ENCODE data around the gene KCNAB3. TPM values are rescaled to one million over a fixed set of nuclear protein-coding genes. Genes with fewer than 3 reads are reported as not detected.
"Not testable (repeated sequence)": the region's sequence is repeated elsewhere in the genome, so short reads cannot be mapped to it uniquely, and the experiment has no call there.

The KCNAB3 gene
- polyA plus RNA-seq (2012; ENCODE audit: insufficient read depth, insufficient read length): 21.4 TPM

GRCh38 chr17:7929158-7930023, at the start of gene KCNAB3:
Gene KCNAB3, minus strand, starts transcription at chr17:7929856. Its CDS starts 421 bp downstream, at chr17:7929435.
- peak; percentile 58 for DNase-seq (ENCODE audit: low read depth, low spot score)
- H3K4me3 ChIP-seq (ENCODE audit: low read length): peak within 1 kb of the TSS; percentile 50

DNA sequence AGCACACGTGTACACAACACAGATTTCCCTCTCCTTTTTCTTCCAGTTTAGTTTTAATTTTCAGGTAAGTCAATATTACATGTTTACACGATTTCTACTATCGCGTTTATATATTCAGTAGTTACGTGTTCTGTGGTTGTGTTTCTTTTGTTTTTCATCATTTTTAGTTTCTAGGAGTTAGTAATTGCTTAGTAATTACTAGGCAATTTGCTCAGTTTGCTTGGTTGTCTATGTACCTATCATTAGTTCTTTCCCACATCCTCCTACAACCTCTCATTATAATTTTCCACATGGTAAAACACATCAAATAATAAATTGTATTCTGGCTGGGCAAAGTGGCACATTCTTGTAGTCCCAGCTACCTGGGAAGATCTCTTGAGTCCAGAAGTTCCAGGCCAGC, 48.1 kb upstream of the KCNAB3 start:
- DNase-seq (ENCODE audit: low read depth, low spot score): no peak

GRCh38 chr17:7977039-7977438, 47.4 kb upstream of the KCNAB3 start:
- DNase-seq (ENCODE audit: low read depth, low spot score): no peak
- H3K4me3 ChIP-seq (ENCODE audit: low read length): no peak overlapping the region

More for the DNA sequence above, 48.1 kb upstream of the KCNAB3 start:
- H3K4me3 ChIP-seq (ENCODE audit: low read length): no peak overlapping the region

DNA sequence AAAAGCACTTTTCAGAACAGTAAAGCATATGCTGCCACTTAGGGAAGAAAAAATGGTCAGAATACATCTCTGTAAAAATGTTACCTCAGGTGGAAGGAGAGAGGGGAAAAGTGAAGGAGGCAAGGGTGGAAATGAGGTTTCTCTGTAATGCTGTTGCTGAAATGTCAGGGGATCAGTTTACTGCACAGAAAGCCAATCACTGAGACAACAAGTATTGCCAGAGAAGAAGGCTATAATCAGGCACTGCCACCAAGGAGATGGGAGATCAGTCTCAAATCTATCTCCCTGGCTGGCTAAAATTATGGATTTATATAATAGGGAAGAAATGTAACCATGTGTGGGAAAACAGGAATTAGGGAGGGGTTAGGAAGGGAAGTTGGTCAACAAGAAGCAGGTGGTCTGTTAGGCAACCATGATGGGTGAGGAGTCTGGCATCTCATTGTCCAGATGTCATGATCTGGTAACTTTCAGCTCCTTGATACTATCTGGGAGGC, 45.0 kb upstream of the KCNAB3 start:
- no peak for DNase-seq (ENCODE audit: low read depth, low spot score)
- no peak overlapping the region for H3K4me3 ChIP-seq (ENCODE audit: low read length)

DNA sequence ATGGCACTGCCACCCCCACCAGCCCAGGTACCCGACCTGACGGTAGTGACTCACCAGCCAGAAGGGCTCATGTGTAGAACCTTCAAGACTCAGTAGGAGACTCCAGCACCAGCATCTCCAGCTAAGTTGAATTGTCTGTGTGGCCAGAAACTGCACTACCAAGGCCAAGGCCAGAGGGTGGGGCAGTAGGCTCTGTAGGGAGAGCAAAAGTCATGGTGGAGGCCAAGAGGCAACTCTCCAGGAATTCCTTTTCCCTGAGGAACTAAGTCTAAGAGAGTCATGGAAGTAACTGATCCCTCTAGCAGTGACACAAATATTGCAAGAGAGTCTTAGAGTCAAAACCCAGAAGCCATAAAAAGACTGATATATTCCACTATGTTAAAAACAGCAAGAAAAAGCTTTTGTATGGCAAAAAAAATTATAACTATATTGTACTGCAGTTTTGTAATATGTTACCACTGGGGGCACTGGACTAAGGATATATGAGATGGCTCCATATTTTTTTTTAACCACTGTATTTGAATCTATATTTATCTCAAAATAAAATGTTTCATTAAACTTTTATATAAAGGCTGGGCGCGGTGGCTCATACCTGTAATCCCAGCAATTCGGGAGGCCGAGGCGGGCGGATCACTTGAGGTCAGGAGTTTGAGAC, 42.6 kb upstream of the KCNAB3 start:
- DNase-seq (ENCODE audit: low read depth, low spot score): no peak
- H3K4me3 ChIP-seq (ENCODE audit: low read length): no peak overlapping the region

DNA sequence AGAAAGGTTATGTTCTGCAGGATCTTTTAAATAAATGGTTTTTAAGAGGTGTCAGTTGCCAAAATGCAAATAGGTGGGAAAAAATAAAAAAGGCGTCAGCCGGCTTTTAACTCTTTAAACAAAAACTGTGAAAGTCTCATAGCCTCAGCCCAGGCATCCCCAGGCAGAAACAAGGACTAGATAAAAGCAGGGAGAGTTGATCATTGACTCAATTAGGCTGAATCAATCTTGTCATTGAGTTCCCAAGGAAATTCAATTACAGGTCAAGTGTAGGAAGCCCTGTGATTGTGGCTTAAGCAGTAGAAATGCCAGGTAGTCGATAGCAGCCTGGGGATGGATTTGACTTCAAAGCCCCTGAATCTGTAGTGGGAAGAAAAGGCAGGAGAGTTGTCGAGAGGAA, 42.0 kb upstream of the KCNAB3 start:
- no peak overlapping the region for H3K4me3 ChIP-seq (ENCODE audit: low read length)
- DNase-seq (ENCODE audit: low read depth, low spot score): no peak

GRCh38 chr17:7969433-7969832, 39.8 kb upstream of the KCNAB3 start:
- DNase-seq (ENCODE audit: low read depth, low spot score): no peak
- H3K4me3 ChIP-seq (ENCODE audit: low read length): no peak overlapping the region

DNA sequence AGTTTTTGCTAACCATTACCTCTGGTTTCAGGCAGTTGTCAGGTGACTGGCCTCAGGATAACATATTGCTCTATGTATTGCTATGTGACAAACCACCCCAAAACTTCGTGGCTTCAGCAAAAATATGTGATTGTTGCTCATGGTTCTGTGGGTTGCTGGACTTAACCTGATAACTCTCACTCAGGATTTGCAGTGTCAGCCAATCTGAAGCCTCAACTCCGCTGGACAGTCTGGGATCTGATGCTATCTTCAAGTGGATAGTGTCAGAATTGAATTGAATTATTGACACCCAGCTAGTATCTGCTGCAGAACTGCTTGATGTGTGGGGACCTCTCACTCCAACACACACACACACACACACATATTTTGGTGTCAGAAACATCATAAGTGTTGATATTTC, 38.1 kb upstream of the KCNAB3 start:
- no peak overlapping the region for H3K4me3 ChIP-seq (ENCODE audit: low read length)
- DNase-seq (ENCODE audit: low read depth, low spot score): no peak

DNA sequence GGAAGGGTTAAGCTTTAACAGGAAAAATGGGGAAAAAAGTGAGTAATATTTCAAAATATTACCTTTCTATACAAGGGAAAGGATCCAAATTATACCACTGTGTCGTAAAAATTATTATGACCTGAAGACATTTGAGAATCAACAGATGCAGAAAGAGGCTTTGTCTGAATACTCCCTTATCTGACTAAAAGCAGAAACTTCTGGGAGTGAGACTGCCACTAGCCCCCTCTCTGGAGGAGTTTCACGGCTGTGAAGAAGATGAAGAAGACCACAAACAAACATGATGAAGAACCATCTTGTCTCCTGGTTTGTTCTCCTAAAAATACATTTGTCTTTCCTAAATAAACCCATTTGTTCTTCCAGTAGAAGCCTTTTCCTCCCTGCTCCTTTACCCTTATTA, 31.8 kb upstream of the KCNAB3 start:
- no peak for DNase-seq (ENCODE audit: low read depth, low spot score)

DNA sequence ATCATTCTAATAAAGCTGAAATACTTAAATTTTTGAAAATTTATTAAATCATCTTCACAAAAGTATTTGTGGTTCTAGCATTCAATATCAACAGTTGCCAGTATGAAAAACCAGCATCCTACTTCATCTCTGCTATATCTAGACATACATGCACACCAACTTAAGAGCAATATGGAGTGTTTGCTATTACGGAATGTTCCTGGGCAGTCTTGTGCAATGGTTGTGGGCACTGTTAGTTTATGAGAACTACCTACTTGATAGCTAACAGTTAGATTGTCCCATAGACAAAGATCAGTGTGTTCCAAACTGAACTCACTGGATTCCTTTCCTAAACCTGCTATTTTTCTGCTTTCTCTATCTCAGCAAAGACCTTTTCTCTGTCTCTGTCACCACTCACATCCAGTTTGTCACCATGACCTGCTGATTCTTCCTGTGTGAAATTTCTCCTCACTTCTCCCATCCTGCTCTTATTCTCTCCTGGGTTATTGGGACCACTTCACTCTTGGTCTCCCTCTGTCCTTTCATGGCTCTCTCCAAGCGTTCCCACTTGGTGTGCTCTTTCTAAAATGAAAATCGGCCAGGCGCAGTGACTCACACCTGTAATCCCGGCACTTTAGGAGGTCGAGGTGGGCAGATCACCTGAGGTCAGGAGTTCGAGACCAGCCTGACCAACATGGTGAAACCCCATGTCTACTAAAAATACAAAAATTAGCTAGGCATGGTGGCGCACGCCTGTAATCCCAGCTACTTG, 30.0 kb upstream of the KCNAB3 start:
- no peak for DNase-seq (ENCODE audit: low read depth, low spot score)

More for the DNA sequence above, 31.8 kb upstream of the KCNAB3 start:
- H3K4me3 ChIP-seq (ENCODE audit: low read length): no peak overlapping the region

GRCh38 chr17:7956228-7956965, 26.7 kb upstream of the KCNAB3 start:
- no peak overlapping the region for H3K4me3 ChIP-seq (ENCODE audit: low read length)
- no peak for DNase-seq (ENCODE audit: low read depth, low spot score)

More for the DNA sequence above, 30.0 kb upstream of the KCNAB3 start:
- no peak overlapping the region for H3K4me3 ChIP-seq (ENCODE audit: low read length)

DNA sequence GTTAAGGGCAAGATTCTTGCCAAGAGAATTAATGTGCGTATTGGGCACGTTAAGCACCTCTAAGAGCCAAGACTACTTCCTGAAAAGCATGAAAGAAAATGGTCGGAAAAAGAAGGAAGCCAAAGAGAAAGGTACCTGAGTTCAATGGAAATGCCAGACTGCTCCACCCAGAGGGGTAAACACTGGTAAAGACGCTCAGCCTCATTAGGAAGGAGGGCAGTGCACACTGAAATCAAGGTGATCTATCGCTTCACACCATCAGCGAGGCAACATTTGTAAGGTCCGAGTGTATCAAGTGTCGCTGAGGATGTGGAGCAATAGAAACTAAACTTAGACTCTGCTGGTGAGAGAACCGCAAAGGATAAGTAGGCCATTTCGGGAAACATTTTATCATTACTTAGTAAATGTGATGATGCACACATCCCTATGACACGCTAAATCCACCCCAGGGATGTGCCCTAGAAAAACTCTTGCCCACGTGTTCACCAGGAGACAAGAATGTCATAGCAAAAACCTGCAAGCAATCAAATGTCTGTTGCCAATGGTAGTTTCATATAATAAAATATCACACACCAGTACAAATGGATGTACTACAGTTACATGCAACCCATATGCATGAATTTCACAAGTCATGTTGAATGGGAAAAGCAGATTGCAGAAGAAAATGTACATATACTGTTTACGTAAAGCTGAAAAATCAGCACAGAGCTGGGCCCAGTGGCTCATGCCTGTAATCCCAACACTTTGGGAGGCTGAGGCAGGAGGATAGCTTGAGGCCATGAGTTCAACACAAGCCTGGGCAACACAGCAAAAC, 26.0 kb upstream of the KCNAB3 start:
- H3K4me3 ChIP-seq (ENCODE audit: low read length): no peak overlapping the region
- no peak for DNase-seq (ENCODE audit: low read depth, low spot score)

DNA sequence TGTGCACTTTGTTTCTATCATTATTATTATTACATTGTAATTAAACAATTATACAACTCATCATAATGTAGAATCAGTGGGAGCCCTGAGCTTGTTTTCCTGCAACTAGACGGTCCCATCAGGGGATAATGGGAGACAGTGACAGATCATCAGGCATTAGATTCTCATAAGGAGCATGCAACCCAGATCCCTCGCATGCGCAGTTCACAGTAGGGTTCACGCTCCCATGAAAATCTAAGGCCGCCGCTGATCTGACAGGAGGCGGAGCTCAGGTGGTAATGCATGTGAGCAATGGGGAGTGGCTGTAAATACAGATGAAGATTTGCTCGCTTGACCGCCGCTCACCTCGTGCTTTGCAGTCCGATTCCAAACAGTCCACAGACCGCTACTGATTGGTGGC, 23.6 kb upstream of the KCNAB3 start:
- not testable (repeated sequence) for H3K4me3 ChIP-seq (ENCODE audit: low read length); DNase-seq (ENCODE audit: low read depth, low spot score)

DNA sequence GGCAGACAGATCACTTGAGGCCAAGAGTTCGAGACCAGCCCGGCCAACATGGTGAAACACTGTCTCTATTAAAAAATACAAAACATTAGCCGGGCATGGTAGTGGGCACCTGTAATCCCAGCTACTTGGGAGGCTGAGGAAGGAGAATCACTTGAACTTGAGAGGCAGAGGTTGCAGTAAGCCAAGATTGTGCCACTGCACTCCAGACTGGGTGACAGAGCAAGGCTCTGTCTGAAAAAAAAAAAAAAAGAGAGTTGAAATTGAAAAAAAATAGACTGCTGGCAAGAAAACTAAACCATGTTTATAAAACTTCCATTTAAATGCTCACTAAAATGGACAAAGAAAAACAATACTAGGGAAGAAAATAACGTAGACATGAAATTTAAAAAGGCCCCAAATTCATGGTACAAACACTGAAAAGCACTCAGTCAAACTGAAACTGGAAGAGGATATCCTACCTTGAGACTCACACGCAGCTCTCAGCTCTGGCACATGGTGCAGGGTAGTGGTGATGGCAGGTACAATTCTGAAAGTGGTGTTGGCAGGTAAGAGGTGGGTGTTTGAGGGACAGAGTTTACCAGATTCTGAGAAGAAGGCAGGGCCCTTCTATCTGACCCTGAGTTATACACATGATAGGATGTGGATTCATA, 21.6 kb upstream of the KCNAB3 start:
- H3K4me3 ChIP-seq (ENCODE audit: low read length): no peak overlapping the region
- DNase-seq (ENCODE audit: low read depth, low spot score): no peak

DNA sequence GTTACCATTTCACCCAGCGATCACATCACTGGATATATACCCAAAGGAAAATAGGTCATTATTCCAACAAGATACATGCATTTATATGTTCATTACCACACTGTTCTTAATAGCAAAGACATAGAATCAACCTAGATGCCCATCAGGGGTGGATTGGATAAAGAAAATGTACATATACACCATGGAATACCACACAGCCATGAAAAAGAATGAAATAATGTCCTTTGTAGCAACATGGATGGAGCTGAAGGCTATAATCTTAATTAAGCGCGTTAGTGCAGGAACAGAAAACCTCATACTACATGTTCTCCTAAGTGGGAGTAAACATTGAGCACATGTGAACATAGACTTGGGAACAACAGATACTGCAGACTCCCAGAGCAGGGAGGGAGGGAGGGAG, 20.9 kb upstream of the KCNAB3 start:
- DNase-seq (ENCODE audit: low read depth, low spot score): no peak
- H3K4me3 ChIP-seq (ENCODE audit: low read length): no peak overlapping the region

DNA sequence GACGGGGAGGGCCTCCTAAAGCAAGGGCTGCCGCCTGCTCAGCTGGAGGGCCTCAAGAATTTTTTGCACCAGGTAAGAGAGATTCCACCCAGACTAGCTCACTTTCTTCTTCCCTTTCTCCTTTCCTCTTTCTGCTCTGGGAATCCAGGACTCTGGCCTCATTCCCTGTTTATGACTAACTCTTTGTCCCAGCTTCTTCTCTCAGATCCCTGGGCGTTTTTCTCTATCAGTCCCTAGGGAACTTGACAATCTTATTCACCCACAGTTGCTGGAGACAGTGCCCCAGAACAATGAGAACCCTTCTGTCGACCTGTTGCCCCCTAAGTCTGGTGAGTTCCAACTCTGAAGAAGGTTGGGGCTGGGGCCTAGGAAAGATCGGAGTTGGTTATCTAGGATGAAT, 18.0 kb upstream of the KCNAB3 start:
- no peak overlapping the region for H3K4me3 ChIP-seq (ENCODE audit: low read length)
- DNase-seq (ENCODE audit: low read depth, low spot score): no peak

DNA sequence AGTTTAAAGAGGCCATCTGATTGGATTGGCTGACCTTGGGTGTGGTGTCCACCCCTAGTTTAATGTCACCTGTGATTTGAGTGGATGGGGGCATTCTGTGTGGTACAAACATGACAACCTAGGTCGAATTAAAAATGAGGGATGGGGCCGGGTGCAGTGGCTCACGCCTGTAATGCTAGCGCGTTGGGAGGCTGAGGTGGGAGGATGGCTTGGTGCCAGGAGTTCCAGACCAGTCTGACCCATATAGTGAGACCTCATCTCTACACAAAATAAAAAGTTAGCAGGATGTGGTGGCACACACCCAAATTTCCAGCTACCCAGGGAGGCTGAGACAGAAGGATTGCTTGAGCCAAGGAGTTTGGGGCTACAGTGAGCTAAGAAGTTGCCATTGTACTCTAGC, 16.8 kb upstream of the KCNAB3 start:
- no peak overlapping the region for H3K4me3 ChIP-seq (ENCODE audit: low read length)
- no peak for DNase-seq (ENCODE audit: low read depth, low spot score)

DNA sequence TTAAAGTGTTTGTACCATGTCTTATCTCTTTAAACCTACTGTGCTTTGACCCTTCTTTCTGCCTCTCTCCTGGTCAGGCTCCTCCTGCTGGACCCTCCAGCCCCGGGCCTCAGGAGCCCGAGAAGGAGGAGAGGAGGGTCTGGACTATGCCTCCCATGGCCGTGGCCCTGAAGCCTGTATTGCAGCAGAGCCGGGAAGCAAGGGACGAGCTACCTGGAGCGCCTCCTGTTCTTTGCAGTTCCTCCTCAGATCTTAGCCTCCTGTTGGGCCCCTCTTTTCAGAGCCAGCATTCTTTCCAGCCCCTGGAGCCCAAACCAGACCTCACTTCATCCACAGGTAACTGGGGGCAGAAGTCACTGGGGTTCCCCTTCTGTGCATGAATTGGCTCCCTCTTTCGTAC, 16.0 kb upstream of the KCNAB3 start:
- no peak for DNase-seq (ENCODE audit: low read depth, low spot score)
- H3K4me3 ChIP-seq (ENCODE audit: low read length): no peak overlapping the region
